Fibroblast of the conjunctiva (primary cell): ENCODE results near the gene NAV2.
"Not testable (repeated sequence)": the region's sequence is repeated elsewhere in the genome, so short reads cannot be mapped to it uniquely, and the experiment has no call there.

ENCODE experiments used
- DNase-seq: peaks from one replicate; pipeline ENCODE4 v3.0.0-alpha.2; 2010; ENCODE audit warnings: low read depth

NAV2 gene

GRCh38 chr11:19953336-19953735 is 240.7 kb downstream of the NAV2 start:
- DNase-seq, result no peak

GRCh38 chr11:19953909-19954308 is 241.3 kb downstream of the NAV2 start:
- DNase-seq, result no peak

- DNase-seq, result no peak
Observed at GRCh38 chr11:19954899-19955298, 242.3 kb downstream of the NAV2 start.

GRCh38 chr11:19955660-19956059 is 243.0 kb downstream of the NAV2 start:
- no peak for DNase-seq

GRCh38 chr11:19956228-19956627 is 243.6 kb downstream of the NAV2 start:
- DNase-seq, result no peak

- no peak for DNase-seq
Observed at GRCh38 chr11:19957294-19957943, 244.8 kb downstream of the NAV2 start.

- DNase-seq, result no peak
Observed at GRCh38 chr11:19958204-19958603, 245.6 kb downstream of the NAV2 start.

- no peak for DNase-seq
Observed at GRCh38 chr11:19959210-19959609, 246.6 kb downstream of the NAV2 start.

GRCh38 chr11:19959648-19960059 is 247.0 kb downstream of the NAV2 start:
- no peak for DNase-seq

DNA sequence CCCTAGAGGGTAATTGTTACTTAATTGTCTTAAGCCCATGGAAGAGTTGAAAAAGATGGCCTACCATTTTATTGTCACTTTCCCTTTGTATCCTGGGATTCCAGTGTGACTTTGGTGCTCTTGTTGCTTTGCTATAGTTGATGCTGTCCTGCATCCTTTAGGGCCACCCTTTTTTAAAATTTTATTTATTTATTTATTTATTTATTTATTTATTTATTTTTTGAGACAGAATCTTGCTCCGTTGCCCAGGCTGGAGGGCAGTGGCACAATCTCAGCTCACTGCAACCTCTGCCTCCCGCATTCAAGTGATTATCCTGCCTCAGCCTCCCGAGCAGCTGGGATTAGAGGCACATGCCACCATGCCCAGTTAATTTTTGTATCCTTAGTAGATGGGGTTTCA is 247.8 kb downstream of the NAV2 start:
- not testable (repeated sequence) for DNase-seq

DNA sequence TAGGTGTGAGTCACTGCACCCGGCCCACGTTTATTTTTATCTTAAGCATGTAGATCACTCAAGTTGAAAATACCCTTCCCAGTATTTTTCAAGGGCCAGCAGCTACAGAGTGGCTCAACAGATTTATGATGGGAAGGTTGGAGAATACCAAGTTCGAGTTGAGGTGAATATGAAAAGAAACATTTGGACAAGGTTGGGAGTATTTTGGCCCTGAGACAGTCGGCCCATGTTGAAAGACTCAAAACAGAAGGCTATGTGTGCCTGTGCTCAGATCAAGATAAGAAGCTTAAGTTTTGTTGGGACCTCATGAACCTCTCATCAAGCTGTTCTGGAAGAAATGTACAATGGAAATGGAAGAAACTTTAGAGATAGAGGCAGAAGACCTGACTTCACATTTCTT is 248.6 kb downstream of the NAV2 start:
- DNase-seq, result no peak

DNA sequence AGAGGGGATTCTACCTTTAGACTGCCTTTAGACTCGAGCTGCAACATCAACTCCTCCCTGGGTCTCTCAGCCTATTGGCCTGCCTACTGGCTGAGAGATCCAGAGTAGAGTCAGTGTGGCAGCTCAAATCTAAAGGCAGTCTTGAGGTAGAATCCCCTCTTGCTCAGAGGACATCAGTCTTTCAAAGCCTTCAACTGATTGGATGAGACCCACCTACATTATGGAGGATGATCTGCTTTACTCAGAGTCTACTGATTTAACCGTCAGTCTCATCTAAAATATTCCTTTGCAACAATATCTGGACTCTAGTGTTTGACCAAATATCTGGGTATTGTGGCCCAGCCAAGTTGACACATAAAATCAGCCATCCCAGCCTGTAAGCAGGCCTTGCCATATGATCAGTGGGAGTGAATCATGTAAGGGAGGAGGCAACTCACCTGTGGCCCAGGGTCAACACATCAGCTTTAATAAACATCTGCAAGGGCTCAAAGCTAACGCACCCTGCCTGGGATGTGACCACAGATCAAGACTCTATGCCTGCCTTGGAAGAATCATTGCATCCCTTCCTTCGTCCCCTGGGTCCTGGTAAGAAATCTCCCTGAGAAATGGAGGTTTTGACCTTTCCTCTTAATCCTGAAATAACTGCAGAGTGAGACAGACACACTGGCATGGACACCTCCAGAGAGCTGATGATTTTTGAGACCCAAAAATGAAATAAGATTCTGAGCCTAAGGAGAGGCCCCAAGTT is 249.6 kb downstream of the NAV2 start:
- DNase-seq, result no peak

DNA sequence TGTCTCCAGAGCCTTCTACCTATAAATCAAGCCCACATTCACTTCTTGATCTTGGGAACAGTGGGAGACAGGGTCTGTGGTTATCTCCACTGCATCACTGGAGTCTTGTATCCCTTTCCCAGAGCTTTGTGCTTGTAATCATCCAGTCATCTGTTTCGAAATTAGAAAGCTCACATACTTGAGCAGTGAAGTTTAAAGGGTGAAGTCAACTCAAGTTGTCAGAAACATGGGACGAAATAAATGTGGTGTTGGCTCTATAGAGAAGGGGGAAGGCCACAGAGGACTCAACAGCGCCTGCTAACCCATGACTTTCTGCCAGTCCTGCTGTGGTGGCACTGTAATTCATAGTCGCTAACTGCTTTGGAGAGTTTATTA is 250.2 kb downstream of the NAV2 start:
- no peak for DNase-seq

GRCh38 chr11:19963697-19964387 is 251.2 kb downstream of the NAV2 start:
- no peak for DNase-seq

GRCh38 chr11:19966441-19966840 is 253.8 kb downstream of the NAV2 start:
- no peak for DNase-seq

DNA sequence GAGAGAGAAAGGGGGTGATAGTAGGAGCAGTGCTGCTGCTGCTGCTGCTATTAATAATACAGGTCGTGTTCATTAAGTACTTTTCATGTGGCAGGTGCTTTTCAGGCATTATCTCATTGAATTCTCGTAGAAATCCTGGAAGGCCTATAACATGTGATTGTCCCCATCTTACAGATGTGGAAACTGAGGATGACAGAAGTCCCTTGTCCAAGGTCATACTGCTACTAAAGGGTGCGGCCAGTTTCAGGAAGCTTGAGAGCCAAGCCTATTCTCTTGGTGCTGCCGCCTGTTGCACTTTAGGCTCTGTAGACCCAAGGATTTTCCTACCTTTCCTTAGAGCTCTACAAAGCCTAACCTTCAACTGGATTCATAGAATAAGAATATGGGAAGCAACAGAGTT is 254.3 kb downstream of the NAV2 start:
- no peak for DNase-seq

DNA sequence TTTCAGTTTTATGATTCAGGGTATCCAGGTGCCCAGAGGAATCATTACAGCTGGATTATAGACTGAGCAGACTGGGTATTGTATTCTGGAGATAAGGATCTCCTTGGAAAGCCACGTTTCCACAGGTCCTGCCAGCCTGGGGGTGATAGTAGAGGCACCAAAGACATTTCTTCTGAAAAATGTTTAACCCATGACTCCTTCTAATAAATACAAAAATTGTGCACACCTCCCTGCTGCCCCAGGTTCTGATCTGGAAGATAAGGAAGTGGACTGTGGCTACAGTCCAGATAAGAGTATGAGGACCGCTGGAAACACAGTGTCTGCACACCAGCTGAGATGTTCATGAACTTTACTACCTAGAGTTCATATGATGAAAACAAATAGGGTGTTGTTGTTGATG is 255.2 kb downstream of the NAV2 start:
- DNase-seq, result no peak

GRCh38 chr11:19968860-19969259 is 256.2 kb downstream of the NAV2 start:
- DNase-seq, result no peak

DNA sequence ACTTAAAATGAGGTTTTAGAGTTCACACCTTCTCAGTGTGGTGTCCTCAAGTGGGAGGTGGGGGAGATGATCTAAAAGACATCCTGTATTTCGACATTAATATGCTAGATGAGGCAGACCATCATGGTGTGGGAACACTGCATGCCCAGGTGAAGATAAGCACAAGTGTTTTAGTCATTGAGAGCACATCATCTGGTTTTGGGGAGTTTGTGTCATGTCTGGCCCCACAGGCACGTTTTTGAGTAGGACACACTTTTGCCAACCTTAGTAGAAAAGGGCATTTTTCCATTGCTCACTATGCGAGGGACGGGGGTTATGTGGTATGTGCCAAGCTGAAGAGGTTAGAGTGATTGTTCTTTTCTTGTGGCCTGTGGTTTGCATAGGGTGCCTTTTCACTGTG is 258.3 kb downstream of the NAV2 start:
- DNase-seq, result no peak

DNA sequence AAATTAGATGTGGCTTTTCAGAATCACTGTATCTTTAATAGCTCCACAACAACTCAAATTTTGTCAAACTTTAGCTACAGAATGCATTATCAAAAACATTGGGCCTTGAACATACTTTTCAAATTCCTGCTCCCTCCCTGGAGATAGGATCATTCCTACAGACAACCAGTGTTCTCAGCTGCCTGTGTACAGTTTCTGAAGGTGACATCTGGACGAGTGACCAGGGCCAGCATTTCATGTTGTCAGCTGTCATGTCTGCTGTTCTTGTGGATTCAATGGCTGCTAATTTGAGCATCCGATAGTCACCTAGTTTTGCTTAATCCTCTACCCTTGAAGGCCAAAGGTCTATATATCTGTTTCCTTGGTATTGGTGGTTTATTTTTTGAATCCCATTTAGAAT is 259.5 kb downstream of the NAV2 start:
- DNase-seq, result no peak

- DNase-seq, result no peak
Observed at GRCh38 chr11:19972651-19973050, 260.0 kb downstream of the NAV2 start.

DNA sequence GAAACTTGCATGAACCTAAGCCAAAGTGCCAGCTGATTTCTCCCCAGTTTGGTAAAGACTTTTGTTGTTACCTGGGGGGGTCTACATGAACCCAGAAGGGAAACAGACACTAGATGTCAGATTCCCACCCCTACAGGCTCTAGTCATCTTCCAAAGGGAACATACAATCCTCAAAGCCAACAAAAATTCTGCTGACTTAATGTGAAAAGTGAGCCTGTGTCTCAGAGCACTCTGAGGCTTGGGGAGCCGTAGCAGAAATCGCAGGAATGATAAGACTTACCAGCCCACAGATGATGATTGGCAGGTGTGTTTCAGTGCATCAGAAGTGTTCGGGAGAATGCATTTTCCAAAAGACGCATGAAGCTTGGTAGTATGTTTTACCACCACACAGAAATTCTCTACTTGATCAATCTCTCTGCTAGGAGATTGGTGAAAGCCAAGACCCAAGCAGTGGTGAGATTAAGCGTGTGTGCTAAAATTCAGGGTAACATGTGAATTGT is 260.5 kb downstream of the NAV2 start:
- DNase-seq, result no peak

- no peak for DNase-seq
Observed at GRCh38 chr11:19974886-19975285, 262.2 kb downstream of the NAV2 start.
